OCI-LY7 (cell line): ENCODE data around the gene SLC9A7.
"Not testable (repeated sequence)": the region's sequence is repeated elsewhere in the genome, so short reads cannot be mapped to it uniquely, and the experiment has no call there.

Source experiments
- CTCF ChIP-seq: fragments of 200-600 bp; sonication (generic); conservative IDR thresholded peaks from 2 replicates; pipeline ENCODE4 v1.5.1; 2014; ENCODE audit warnings: mild to moderate bottlenecking, antibody characterized with exemption, low read length, moderate library complexity, mixed read lengths
- EZH2phosphoT487 ChIP-seq: fragments of 200-600 bp; sonication (generic); IDR thresholded peaks from 2 replicates; pipeline ENCODE4 v1.6.1; 2018; ENCODE audit warnings: low read depth, borderline replicate concordance, mild to moderate bottlenecking, mixed run types, antibody characterized with exemption, low read length, moderate library complexity, mixed read lengths

- not testable (repeated sequence) for TF ChIP-seq CTCF, EZH2phosphoT487
These were observed 35.4 kb downstream of the SLC9A7 start for GRCh38 chrX:46723569-46723927.
